ENCODE data around the gene UNC13D. TPM values are rescaled to one million over a fixed set of nuclear protein-coding genes. Genes with fewer than 3 reads are reported as not detected.

UNC13D gene
- total RNA-seq, 2 donors from 2014 or later, result 6.3 to 6.4 TPM

DNA sequence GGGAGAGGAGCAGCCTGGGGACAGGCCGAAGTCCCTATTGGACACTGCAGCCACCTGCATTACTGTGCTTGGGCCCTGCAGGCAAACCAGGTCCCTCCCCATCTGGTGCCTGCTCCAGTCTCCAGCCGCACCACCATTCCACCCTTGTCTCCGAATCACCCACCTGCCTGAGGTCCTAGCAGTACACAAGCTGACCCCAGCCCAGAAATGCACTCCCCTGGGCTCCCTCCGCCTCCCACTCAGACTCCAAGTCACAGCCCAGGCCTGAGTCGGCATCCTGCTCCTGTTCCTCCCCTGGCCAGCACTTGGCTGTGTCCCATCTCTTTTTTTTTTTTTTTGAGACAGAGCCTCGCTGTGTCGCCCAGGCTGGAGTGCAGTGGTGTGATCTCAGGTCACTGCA is 6.3 kb downstream of the UNC13D start:
- no peak overlapping the region for H3K4me3 ChIP-seq (ENCODE audit: low read length)
- no peaks in the 10 kb centered on the region for H3K36me3 ChIP-seq (ENCODE audit: control insufficient read depth, insufficient read depth, low read length)
- no peak overlapping the region for H3K27ac ChIP-seq (ENCODE audit: low read depth, low read length)
- no peak overlapping the region for H3K9ac ChIP-seq (ENCODE audit: extremely low read depth, low read length, poor library complexity, severe bottlenecking)
- H3K9me3 Mint-ChIP-seq, result no peaks in the 10 kb centered on the region
- no peaks in the 10 kb centered on the region for H3K4me1 ChIP-seq (ENCODE audit: control insufficient read depth, insufficient read depth, low read length)
- TF ChIP-seq, protein P1, sequence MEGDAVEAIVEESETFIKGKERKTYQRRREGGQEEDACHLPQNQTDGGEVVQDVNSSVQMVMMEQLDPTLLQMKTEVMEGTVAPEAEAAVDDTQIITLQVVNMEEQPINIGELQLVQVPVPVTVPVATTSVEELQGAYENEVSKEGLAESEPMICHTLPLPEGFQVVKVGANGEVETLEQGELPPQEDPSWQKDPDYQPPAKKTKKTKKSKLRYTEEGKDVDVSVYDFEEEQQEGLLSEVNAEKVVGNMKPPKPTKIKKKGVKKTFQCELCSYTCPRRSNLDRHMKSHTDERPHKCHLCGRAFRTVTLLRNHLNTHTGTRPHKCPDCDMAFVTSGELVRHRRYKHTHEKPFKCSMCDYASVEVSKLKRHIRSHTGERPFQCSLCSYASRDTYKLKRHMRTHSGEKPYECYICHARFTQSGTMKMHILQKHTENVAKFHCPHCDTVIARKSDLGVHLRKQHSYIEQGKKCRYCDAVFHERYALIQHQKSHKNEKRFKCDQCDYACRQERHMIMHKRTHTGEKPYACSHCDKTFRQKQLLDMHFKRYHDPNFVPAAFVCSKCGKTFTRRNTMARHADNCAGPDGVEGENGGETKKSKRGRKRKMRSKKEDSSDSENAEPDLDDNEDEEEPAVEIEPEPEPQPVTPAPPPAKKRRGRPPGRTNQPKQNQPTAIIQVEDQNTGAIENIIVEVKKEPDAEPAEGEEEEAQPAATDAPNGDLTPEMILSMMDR (conservative IDR thresholded peaks at IDR 0.05), result no peak
- peak overlapping the region; percentile 21 for H3K27ac Mint-ChIP-seq
- DNase-seq, result no peak
- no peak overlapping the region for H3K4me3 Mint-ChIP-seq
- H3K9me3 ChIP-seq (ENCODE audit: control insufficient read depth, low read length), result no peaks in the 10 kb centered on the region
- H3K27me3 Mint-ChIP-seq (ENCODE audit: insufficient read depth), result no peaks in the 10 kb centered on the region
- peaks cover 4% of the 10 kb centered on the region for H3K4me1 Mint-ChIP-seq
- no peaks in the 10 kb centered on the region for H3K36me3 Mint-ChIP-seq (ENCODE audit: low read depth)
- 95 to 96% methylated on average over 4 to 7 of the region's 7 CpGs for WGBS, 2 experiments (ENCODE audit: insufficient coverage in 1 of 2, insufficient read length in 1 of 2)
- H3K27me3 ChIP-seq (ENCODE audit: control insufficient read depth, insufficient read depth, low read length, poor library complexity, severe bottlenecking), result no peaks in the 10 kb centered on the region

DNA sequence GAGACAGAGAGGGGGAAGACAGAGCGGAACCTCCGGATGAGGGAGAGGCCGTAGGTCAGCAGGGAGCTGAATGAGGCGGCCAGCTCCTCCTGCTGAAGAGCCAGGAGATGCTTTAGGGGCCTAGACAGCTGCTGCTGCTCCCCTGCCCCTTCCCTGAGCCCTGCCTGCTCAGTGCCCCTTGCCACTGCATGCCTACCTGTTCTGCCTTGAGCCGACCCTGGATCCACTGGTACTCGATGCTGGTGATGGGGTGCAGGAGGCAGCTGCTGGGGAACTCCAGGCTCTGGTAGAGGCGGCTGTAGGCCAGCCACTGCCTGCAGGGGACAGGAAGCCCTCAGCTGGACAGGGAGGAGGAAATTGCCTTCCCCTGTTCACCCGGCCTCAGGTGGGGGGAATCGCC is 7.6 kb downstream of the UNC13D start:
- TF ChIP-seq, protein P1 (conservative IDR thresholded peaks at IDR 0.05), result no peak
- Histone ChIP-seq H3K4me1 (ENCODE audit: control insufficient read depth, insufficient read depth, low read length) (no peaks in the 10 kb centered on the region), H3K9ac (ENCODE audit: extremely low read depth, low read length, poor library complexity, severe bottlenecking) (no peak overlapping the region), H3K27me3 (ENCODE audit: control insufficient read depth, insufficient read depth, low read length, poor library complexity, severe bottlenecking) (no peaks in the 10 kb centered on the region), H3K9me3 (ENCODE audit: control insufficient read depth, low read length) (no peaks in the 10 kb centered on the region), H3K4me3 (ENCODE audit: low read length) (no peak overlapping the region), H3K27ac (ENCODE audit: low read depth, low read length) (no peak overlapping the region), H3K36me3 (ENCODE audit: control insufficient read depth, insufficient read depth, low read length) (no peaks in the 10 kb centered on the region)
- Mint-ChIP-seq H3K27ac (no peak overlapping the region), H3K9me3 (no peaks in the 10 kb centered on the region), H3K27me3 (ENCODE audit: insufficient read depth) (no peaks in the 10 kb centered on the region), H3K4me3 (no peak overlapping the region), H3K4me1 (peaks cover 9% of the 10 kb centered on the region), H3K36me3 (ENCODE audit: low read depth) (no peaks in the 10 kb centered on the region)
- no peak for DNase-seq
- WGBS, 2 experiments (ENCODE audit: insufficient coverage in 1 of 2, insufficient read length in 1 of 2), result 87 to 92% methylated on average over 7 to 9 of the region's 9 CpGs

DNA sequence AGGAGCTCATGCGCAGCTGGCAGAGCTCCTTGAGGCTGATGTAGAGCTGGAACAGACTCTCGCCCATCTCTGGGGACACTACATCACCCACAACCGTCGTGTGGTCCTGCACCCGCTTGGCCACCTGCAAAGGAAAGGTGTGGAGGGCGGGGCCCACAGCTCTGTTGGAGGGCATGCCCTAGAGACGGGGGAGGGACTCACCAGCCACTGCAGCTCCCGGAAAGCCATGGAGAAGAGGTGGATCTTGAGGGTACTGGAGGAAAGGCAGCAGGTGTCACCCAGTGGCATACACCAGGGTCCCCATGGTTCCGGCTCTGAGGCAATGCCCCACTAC is 8.6 kb downstream of the UNC13D start:
- WGBS, 2 experiments (ENCODE audit: insufficient coverage in 1 of 2, insufficient read length in 1 of 2), result 91 to 97% methylated on average over 5 to 9 of the region's 9 CpGs
- Mint-ChIP-seq H3K27me3 (ENCODE audit: insufficient read depth) (no peaks in the 10 kb centered on the region), H3K27ac (no peak overlapping the region), H3K4me1 (peaks cover 9% of the 10 kb centered on the region), H3K36me3 (ENCODE audit: low read depth) (no peaks in the 10 kb centered on the region), H3K9me3 (no peaks in the 10 kb centered on the region), H3K4me3 (no peak overlapping the region)
- Histone ChIP-seq H3K36me3 (ENCODE audit: control insufficient read depth, insufficient read depth, low read length) (no peaks in the 10 kb centered on the region), H3K4me1 (ENCODE audit: control insufficient read depth, insufficient read depth, low read length) (no peaks in the 10 kb centered on the region), H3K9me3 (ENCODE audit: control insufficient read depth, low read length) (no peaks in the 10 kb centered on the region), H3K4me3 (ENCODE audit: low read length) (no peak overlapping the region), H3K27ac (ENCODE audit: low read depth, low read length) (no peak overlapping the region), H3K9ac (ENCODE audit: extremely low read depth, low read length, poor library complexity, severe bottlenecking) (no peak overlapping the region), H3K27me3 (ENCODE audit: control insufficient read depth, insufficient read depth, low read length, poor library complexity, severe bottlenecking) (no peaks in the 10 kb centered on the region)
- DNase-seq, result no peak
- TF ChIP-seq, protein P1 (conservative IDR thresholded peaks at IDR 0.05), result no peak

Measured in endodermal cell (in vitro differentiated cells).